OCI-LY3 (cell line): Measurements from ENCODE around the gene VPS8.
"Not testable (repeated sequence)": the region's sequence is repeated elsewhere in the genome, so short reads cannot be mapped to it uniquely, and the experiment has no call there.

Source experiments
- H2AFZ ChIP-seq: fragments of 200-600, 300-600 bp; shearing (Covaris generic); 2 replicates; pipeline ENCODE4 v1.6.0; 2014; ENCODE audit warnings: antibody characterized with exemption, low read depth, low read length
- H3K27ac ChIP-seq: fragments of 200-600, 300-600 bp; sonication (generic); 2 replicates; pipeline ENCODE4 v1.5.1; 2014; ENCODE audit warnings: mild to moderate bottlenecking, low read length, moderate library complexity, mixed read lengths
- H3K27me3 ChIP-seq: fragments of 200-600, 300-600 bp; sonication (generic); 2 replicates; pipeline ENCODE4 v1.6.1; 2014; ENCODE audit warnings: low read depth, low read length, mixed read lengths
- H3K36me3 ChIP-seq: fragments of 200-600, 300-600 bp; sonication (generic); replicated peaks from 2 replicates; pipeline ENCODE3; 2014; ENCODE audit warnings: low read depth, low read length, mixed read lengths
- H3K4me1 ChIP-seq: fragments of 300-600, 200-600 bp; sonication (generic); 2 replicates; pipeline ENCODE4 v1.6.1; 2014; ENCODE audit warnings: low read length, mixed read lengths
- H3K4me2 ChIP-seq: fragments of 200-600, 300-600 bp; sonication (generic); 2 replicates; pipeline ENCODE4 v1.6.1; 2014; ENCODE audit warnings: low read length, mixed read lengths
- H3K4me3 ChIP-seq: fragments of 300-600, 200-600 bp; sonication (generic); 2 replicates; pipeline ENCODE4 v1.5.1; 2014; ENCODE audit warnings: antibody characterized with exemption, mild to moderate bottlenecking, low read length, moderate library complexity
- H3K79me2 ChIP-seq: fragments of 300-600, 200-600 bp; shearing (Covaris generic); 2 replicates; pipeline ENCODE4 v1.6.1; 2014; ENCODE audit warnings: mild to moderate bottlenecking, low read length, mixed read lengths
- H3K9ac ChIP-seq: fragments of 300-600, 200-600 bp; shearing (Covaris generic); 2 replicates; pipeline ENCODE4 v1.6.0; 2014; ENCODE audit warnings: mild to moderate bottlenecking, low read length, moderate library complexity
- H3K9me3 ChIP-seq: fragments of 200-600, 300-600 bp; shearing (Covaris generic); 2 replicates; pipeline ENCODE4 v1.6.1; 2014; ENCODE audit warnings: low read length, mixed read lengths; ENCODE audit not compliant: insufficient read depth
- H4K20me1 ChIP-seq: fragments of 200-600, 300-600 bp; sonication (generic); 2 replicates; pipeline ENCODE4 v1.6.1; 2016; ENCODE audit warnings: low read length, mixed read lengths; ENCODE audit not compliant: insufficient read depth
- EZH2phosphoT487 ChIP-seq: fragments of 200-600 bp; shearing (Covaris generic); IDR thresholded peaks from 2 replicates; pipeline ENCODE4 v1.6.1; 2018; ENCODE audit warnings: antibody characterized with exemption, mixed run types, low read depth
- TF ChIP-seq, protein P1 (sequence below): fragments of 200-600, 300-600 bp; sonication (generic); IDR thresholded peaks from 2 replicates; pipeline ENCODE4 v1.5.1; 2014; ENCODE audit warnings: antibody characterized with exemption, low read length, low read depth

The VPS8 gene

DNA sequence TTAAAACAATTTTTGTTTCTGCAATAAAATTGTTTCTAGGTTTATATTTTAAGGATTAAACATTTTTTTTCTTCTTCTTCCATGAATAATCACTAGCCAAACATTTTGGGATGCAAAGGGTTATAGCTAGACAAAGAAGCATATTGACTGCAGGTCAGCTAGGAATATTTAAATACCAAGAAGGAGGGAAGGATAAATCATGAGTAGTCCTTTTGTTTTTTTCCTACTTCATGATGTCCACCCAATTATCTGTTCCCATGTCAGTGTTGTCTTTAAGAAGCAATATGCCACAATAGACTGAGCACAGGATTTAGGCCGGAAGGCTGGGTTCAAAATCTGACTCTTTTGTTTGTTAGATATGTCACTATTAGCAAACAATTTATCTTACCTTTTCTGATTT lies 82.1 kb downstream of the VPS8 start:
- no peaks in the 10 kb centered on the region for H3K27me3 ChIP-seq
- H3K9ac ChIP-seq = no peak overlapping the region
- no peak overlapping the region for H2AFZ ChIP-seq
- TF ChIP-seq, protein P1, sequence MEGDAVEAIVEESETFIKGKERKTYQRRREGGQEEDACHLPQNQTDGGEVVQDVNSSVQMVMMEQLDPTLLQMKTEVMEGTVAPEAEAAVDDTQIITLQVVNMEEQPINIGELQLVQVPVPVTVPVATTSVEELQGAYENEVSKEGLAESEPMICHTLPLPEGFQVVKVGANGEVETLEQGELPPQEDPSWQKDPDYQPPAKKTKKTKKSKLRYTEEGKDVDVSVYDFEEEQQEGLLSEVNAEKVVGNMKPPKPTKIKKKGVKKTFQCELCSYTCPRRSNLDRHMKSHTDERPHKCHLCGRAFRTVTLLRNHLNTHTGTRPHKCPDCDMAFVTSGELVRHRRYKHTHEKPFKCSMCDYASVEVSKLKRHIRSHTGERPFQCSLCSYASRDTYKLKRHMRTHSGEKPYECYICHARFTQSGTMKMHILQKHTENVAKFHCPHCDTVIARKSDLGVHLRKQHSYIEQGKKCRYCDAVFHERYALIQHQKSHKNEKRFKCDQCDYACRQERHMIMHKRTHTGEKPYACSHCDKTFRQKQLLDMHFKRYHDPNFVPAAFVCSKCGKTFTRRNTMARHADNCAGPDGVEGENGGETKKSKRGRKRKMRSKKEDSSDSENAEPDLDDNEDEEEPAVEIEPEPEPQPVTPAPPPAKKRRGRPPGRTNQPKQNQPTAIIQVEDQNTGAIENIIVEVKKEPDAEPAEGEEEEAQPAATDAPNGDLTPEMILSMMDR = no peak
- no peak for TF ChIP-seq EZH2phosphoT487
- H3K79me2 ChIP-seq = no peaks in the 10 kb centered on the region
- no peaks in the 10 kb centered on the region for H3K9me3 ChIP-seq
- no peaks in the 10 kb centered on the region for H3K4me1 ChIP-seq
- H4K20me1 ChIP-seq = no peaks in the 10 kb centered on the region
- no peak overlapping the region for H3K27ac ChIP-seq
- no peak overlapping the region for H3K4me2 ChIP-seq
- no peaks in the 10 kb centered on the region for H3K36me3 ChIP-seq
- no peak overlapping the region for H3K4me3 ChIP-seq

DNA sequence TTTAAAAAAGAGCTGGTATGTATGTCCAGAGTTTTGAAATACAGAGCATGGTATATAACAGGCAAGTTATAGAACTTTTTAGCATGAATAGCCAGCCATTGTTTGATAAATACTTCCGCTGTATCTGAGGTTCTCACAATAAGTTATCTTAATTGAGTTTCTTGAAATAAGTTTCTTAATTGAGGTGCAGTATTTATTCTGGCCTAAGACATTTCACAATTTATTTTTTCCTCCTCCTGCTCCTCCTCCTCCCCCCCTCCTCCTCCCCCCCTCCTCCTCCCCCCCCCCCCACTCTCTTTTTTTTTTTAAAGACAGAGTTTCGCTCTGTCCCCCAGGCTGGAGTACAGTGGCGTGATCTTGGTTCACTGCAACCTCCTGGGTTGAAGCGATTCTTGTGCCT lies 83.4 kb downstream of the VPS8 start:
- H2AFZ ChIP-seq = no peak overlapping the region
- no peaks in the 10 kb centered on the region for H3K27me3 ChIP-seq
- TF ChIP-seq, protein P1 = no peak
- no peak for TF ChIP-seq EZH2phosphoT487
- no peaks in the 10 kb centered on the region for H4K20me1 ChIP-seq
- H3K4me2 ChIP-seq = no peak overlapping the region
- H3K9me3 ChIP-seq = no peaks in the 10 kb centered on the region
- no peak overlapping the region for H3K4me3 ChIP-seq
- H3K4me1 ChIP-seq = no peaks in the 10 kb centered on the region
- no peak overlapping the region for H3K27ac ChIP-seq
- no peak overlapping the region for H3K9ac ChIP-seq
- no peaks in the 10 kb centered on the region for H3K79me2 ChIP-seq
- H3K36me3 ChIP-seq = no peaks in the 10 kb centered on the region

DNA sequence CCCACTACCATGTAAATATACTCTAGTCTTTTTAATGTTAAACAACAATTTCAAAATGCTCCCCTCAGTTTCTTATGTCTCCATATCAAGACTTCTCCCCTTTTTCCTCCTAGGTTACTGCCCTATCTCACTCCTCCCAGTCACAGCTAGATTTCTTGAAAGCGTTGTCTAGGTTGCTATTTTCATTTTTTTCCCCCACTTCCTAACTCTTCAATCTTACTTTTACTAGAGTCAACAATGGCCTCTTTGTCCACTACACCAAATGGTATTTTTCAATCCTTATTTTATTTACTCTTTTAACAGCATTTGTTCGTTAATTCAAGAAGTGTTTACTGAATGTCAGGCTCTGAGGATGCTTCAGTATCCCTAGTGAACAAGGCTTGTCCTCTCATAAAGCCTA lies 84.4 kb downstream of the VPS8 start:
- TF ChIP-seq, protein P1 = no peak
- TF ChIP-seq EZH2phosphoT487 = no peak
- no peaks in the 10 kb centered on the region for H4K20me1 ChIP-seq
- H3K9me3 ChIP-seq = no peaks in the 10 kb centered on the region
- no peak overlapping the region for H3K9ac ChIP-seq
- no peaks in the 10 kb centered on the region for H3K79me2 ChIP-seq
- no peak overlapping the region for H2AFZ ChIP-seq
- H3K4me3 ChIP-seq = no peak overlapping the region
- no peak overlapping the region for H3K4me2 ChIP-seq
- H3K36me3 ChIP-seq = no peaks in the 10 kb centered on the region
- no peaks in the 10 kb centered on the region for H3K4me1 ChIP-seq
- H3K27me3 ChIP-seq = no peaks in the 10 kb centered on the region
- no peak overlapping the region for H3K27ac ChIP-seq

DNA sequence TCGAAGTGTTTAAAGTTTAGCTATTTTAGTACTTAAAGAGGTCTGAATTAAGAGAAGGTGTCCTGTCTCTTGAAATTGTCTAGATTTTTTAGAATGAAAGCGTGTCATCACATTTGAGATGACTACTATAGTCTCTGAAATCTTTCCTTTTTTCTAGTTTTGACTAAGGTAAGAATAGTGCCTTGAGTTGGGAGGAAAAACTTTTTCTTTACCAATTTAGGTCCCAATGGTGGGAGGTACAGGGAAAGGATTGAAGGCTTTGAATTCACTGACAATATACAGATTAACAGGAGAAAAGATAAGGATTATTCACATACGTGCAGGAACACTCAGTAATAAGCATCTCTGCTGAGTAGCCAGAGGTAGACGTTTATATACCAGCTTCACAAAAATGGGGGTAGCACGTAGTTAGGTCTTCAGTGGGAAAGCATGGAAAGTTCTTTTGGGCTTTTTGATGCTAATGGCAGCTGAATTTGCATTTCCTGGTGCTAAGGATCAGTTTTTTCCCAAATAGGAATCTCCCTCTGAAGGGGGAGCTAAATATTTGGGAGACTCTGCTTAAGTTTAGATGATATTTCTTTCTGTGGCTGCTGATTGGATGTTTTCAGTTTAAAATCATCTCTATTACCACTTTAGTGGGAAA lies 88.1 kb downstream of the VPS8 start:
- Histone ChIP-seq H3K36me3 (peaks cover 14% of the 10 kb centered on the region), H3K9me3 (no peaks in the 10 kb centered on the region), H2AFZ (no peak overlapping the region), H3K4me3 (no peak overlapping the region), H3K79me2 (no peaks in the 10 kb centered on the region), H3K9ac (no peak overlapping the region), H3K4me1 (no peaks in the 10 kb centered on the region), H3K27me3 (no peaks in the 10 kb centered on the region), H4K20me1 (no peaks in the 10 kb centered on the region), H3K4me2 (no peak overlapping the region), H3K27ac (no peak overlapping the region)
- TF ChIP-seq, protein P1 = no peak
- TF ChIP-seq EZH2phosphoT487 = no peak

DNA sequence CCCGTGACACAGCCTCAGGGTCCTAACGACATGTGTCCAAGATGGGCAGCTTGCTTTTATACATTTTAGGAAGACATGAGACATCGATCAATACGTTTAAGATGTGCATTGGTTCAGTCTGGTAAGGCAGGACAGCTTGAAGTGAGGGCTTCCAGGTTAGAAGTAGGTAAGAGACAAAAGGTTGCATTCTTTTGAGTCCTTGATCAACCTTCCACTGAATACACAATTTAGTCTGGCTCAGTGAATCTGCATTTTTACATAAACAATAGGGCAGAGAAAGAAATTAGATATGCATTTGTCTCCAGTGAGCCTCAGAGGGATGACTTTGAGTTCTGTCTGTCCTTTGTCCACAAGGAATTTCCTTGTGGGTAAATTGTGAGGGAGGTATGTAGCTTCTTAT lies 95.1 kb downstream of the VPS8 start:
- not testable (repeated sequence) for H3K4me1 ChIP-seq, H4K20me1 ChIP-seq, H3K4me3 ChIP-seq, H3K27ac ChIP-seq, H3K27me3 ChIP-seq, H3K4me2 ChIP-seq, H3K9ac ChIP-seq, H2AFZ ChIP-seq, H3K9me3 ChIP-seq, H3K79me2 ChIP-seq
- H3K36me3 ChIP-seq = peaks cover 17% of the 10 kb centered on the region
